GM10266 (cell line): ENCODE measurements around the gene BACH1.

Experiments used
- DNase-seq: peaks from one replicate; pipeline ENCODE4 v3.0.0; 2012; ENCODE audit errors: extremely low spot score
- CTCF ChIP-seq: IDR thresholded peaks from 2 replicates; pipeline ENCODE4 v1.5.1; 2012; ENCODE audit warnings: mild to moderate bottlenecking, low read depth; ENCODE audit not compliant: control insufficient read depth, insufficient read depth; ENCODE audit errors: missing control alignments

BACH1 gene

DNA sequence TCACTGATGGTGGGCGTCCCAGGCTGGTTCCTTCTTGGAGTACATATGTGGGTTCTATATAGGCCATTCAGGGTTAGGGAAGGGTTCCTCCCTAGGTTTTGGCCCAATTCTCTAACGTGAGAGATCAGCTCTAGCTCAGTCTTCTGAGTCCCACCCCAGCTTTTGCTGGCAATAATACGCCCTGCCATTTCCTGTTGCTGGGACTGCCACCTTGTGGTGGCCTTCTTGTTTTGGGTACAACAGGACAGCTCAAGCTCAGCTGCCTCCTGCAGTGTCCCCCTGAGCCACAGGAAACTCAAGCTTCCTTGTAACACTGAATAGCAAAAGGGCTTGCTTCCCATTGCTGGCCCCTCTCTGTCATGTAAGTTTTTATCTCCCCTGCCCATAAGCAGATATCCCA is 77.8 kb downstream of the BACH1 start:
- peak; percentile 58 for TF ChIP-seq CTCF
- DNase-seq: peak; percentile 62

- TF ChIP-seq CTCF: no peak
- no peak for DNase-seq
These were observed 78.5 kb downstream of the BACH1 start for GRCh38 chr21:29377266-29377665.

- DNase-seq: no peak
These were observed 80.1 kb downstream of the BACH1 start for GRCh38 chr21:29378832-29379231.

GRCh38 chr21:29379517-29380054 is 80.9 kb downstream of the BACH1 start:
- DNase-seq: no peak
- TF ChIP-seq CTCF: no peak

More at GRCh38 chr21:29378832-29379231, 80.1 kb downstream of the BACH1 start:
- no peak for TF ChIP-seq CTCF

DNA sequence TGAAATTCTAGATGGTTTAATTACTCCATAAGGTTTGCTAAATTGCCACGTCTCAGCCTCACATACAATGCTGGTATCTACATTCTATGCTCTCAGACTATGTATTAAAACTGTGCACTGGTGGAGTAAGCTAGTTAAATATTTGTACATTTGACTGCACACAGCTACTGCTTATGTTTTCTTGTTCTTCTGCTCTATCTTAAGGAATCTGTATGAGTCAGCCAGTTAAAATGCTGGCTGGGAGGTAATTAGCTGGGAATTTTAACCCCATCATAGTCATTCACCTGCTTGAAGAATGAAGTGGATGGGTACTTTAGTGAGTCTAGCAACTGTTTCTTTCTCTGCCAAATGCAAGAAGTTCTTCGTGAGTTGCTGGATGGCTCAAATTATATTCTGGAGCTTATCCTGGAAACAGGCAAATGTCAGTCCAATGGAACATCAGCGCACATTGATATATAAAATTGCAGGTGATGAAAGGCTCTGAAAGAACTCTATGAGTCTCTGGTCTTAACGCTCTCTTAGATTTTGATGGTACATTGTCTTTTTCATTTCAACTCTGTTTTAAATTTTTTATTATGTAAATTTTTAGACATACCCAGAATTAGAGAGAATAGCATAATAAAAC is 83.4 kb downstream of the BACH1 start:
- no peak for DNase-seq
- no peak for TF ChIP-seq CTCF

DNA sequence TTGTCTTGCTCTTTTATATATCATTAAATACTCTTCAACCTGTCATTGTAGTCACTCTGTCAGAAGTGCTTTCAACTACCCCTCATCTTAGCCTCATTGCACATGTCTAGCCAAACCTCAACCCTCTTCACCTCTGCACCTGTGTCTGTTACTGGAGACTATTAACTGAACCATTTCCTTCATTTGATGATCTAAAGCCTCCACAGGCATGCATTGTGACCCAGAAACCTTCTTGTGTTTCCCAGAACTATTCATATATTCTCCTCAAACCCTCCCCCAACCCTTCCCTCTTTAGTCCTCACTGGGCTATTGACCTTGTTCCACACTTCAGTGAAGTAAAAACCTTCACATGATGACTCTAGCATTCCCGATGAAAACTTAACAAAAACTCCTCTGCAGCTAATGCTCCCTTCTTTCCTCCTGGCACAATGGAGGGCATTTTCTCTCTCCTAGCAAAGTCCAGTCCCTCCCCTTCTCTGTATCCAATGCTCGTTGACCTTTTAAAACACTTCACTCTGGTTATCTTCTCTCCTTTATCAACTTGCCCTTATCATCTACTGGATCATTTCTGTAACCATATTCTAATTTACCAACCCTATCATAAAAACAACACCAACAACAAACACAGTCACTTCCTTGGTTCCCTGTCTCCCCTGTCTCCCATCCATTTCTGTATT is 86.1 kb downstream of the BACH1 start:
- DNase-seq: no peak
- TF ChIP-seq CTCF: no peak

GRCh38 chr21:29385934-29386520 is 87.3 kb downstream of the BACH1 start:
- no peak for TF ChIP-seq CTCF
- DNase-seq: no peak
